HCT116 (cell line): Measurements from ENCODE around the gene F13A1. TPM values are rescaled to one million over a fixed set of nuclear protein-coding genes. Genes with fewer than 3 reads are reported as not detected.

Experiments used
- ATAC-seq: fragments of 200-7000 bp; cut with Tn5 transposase; 2 replicates; pipeline ENCODE4 v1.9.1; 2020; ENCODE audit warnings: mild to moderate bottlenecking, moderate library complexity
- BruUV-seq: library from RNA; stranded (reverse); fragments of 400-500 nt; replicated peaks from 2 replicates; lab custom pipeline; 2021; lab: Mats Ljungman, UMichigan
- CTCF ChIA-PET: fragments of 300-600 bp; sonication (Branson Sonifier 250); formaldehyde crosslinking; loops from one replicate; lab custom pipeline; 2021; ENCODE audit warnings: antibody characterized with exemption; lab: Charles Lee
- POLR2A ChIA-PET: fragments of 300-600, 350-600 bp; sonication (Branson Sonifier 250); formaldehyde crosslinking; loops from one replicate; lab custom pipeline; 2021; ENCODE audit warnings: antibody characterized with exemption; lab: Charles Lee
- RAD21 ChIA-PET, 2 experiments: fragments of 300-600 bp; sonication (Branson Sonifier 250); formaldehyde crosslinking; loops; one replicate each; lab custom pipeline; 2023; ENCODE audit warnings: low total read pairs in 2 of 2; ENCODE audit not compliant: uncharacterized antibody in 2 of 2, unreplicated experiment in 2 of 2, low non-redundant PET in 1 of 2; lab: Charles Lee
- DNase-seq: peaks from one replicate; pipeline ENCODE4 v3.0.0-alpha.2; 2010; ENCODE audit warnings: low read depth, low spot score
- H2AFZ ChIP-seq: fragments of 200-600 bp; shearing (Covaris generic), sonication (generic); 2 replicates; pipeline ENCODE4 v1.6.1; 2017; ENCODE audit warnings: low read depth, mixed run types, mixed read lengths, antibody characterized with exemption, low read length; ENCODE audit not compliant: poor library complexity, severe bottlenecking
- H3K27ac ChIP-seq: 2 replicates; pipeline ENCODE4 v1.5.1; 2012; ENCODE audit warnings: low read depth, low read length
- H3K27me3 ChIP-seq: fragments of 200-600 bp; sonication (generic); 2 replicates; pipeline ENCODE4 v1.6.1; 2016; ENCODE audit warnings: mixed run types, low read length, mixed read lengths; ENCODE audit not compliant: insufficient read depth
- H3K36me3 ChIP-seq, 2 experiments: fragments of 200-500 bp in 1 of 2; fragments of 200-600 bp in 1 of 2; sonication (Bioruptor generic) in 1 of 2; sonication (generic) in 1 of 2; 2 replicates each; pipeline versions ENCODE4 v1.5.1 to v1.6.1; 2014 to 2016; ENCODE audit warnings: low read length in 2 of 2, inconsistent platforms in 1 of 2, mixed read lengths in 1 of 2, mixed run types in 1 of 2; ENCODE audit not compliant: insufficient read depth in 2 of 2, control insufficient read depth in 1 of 2
- H3K4me1 ChIP-seq, 2 experiments: fragments of 200-600 bp in 1 of 2; sonication (generic) in 1 of 2; 2 replicates each; pipeline versions ENCODE4 v1.5.1 to v1.6.1; 2012 to 2017; ENCODE audit warnings: low read length in 2 of 2, inconsistent platforms in 1 of 2, mild to moderate bottlenecking in 1 of 2, mixed read lengths in 1 of 2, mixed run types in 1 of 2, moderate library complexity in 1 of 2; ENCODE audit not compliant: insufficient read depth in 2 of 2, control insufficient read depth in 1 of 2
- H3K4me2 ChIP-seq: fragments of 200-600 bp; sonication (generic); 2 replicates; pipeline ENCODE4 v1.6.1; 2017; ENCODE audit warnings: mixed run types, low read length, mixed read lengths
- H3K4me3 ChIP-seq, 2 experiments: fragments of 200-600 bp in 1 of 2; sonication (generic) in 1 of 2; replicated peaks in 1 of 2; 2 replicates each; pipeline ENCODE4 v1.5.1; 2011 to 2016; ENCODE audit warnings: low read length in 2 of 2, control low read depth in 1 of 2, low read depth in 1 of 2, mild to moderate bottlenecking in 1 of 2, mixed read lengths in 1 of 2, mixed run types in 1 of 2
- H3K79me2 ChIP-seq: fragments of 200-600 bp; sonication (generic); 2 replicates; pipeline ENCODE4 v1.6.1; 2017; ENCODE audit warnings: mild to moderate bottlenecking, mixed run types, low read length, moderate library complexity, mixed read lengths; ENCODE audit not compliant: insufficient read depth
- H3K9ac ChIP-seq: fragments of 200-600 bp; sonication (generic); 2 replicates; pipeline ENCODE4 v1.6.1; 2016; ENCODE audit warnings: low read length, mixed read lengths
- H3K9me2 ChIP-seq: fragments of 200-600 bp; sonication (generic), shearing (Covaris generic); 2 replicates; pipeline ENCODE4 v1.6.1; 2017; ENCODE audit warnings: mixed run types, mild to moderate bottlenecking, moderate library complexity; ENCODE audit not compliant: insufficient read depth
- H3K9me3 ChIP-seq, 2 experiments: fragments of 200-500 bp in 1 of 2; fragments of 200-600 bp in 1 of 2; sonication (Bioruptor generic) in 1 of 2; sonication (generic) in 1 of 2; 2 replicates each; pipeline ENCODE4 v1.6.1; 2014 to 2017; ENCODE audit warnings: low read length in 2 of 2, mixed read lengths in 2 of 2, inconsistent platforms in 1 of 2, low read depth in 1 of 2, mild to moderate bottlenecking in 1 of 2, mixed run types in 1 of 2, moderate library complexity in 1 of 2; ENCODE audit not compliant: control insufficient read depth in 1 of 2, insufficient read depth in 1 of 2
- H4K20me1 ChIP-seq: fragments of 200-600 bp; sonication (generic), shearing (Covaris generic); 2 replicates; pipeline ENCODE4 v1.6.1; 2017; ENCODE audit warnings: mixed run types, mild to moderate bottlenecking, moderate library complexity; ENCODE audit not compliant: insufficient read depth
- CTCF ChIP-seq, 3 experiments: fragments of 200-600 bp in 1 of 3; sonication (generic) in 1 of 3; IDR thresholded peaks in 2 of 3; conservative IDR thresholded peaks in 1 of 3; 2 replicates each; pipeline ENCODE4 v1.5.1; 2012 to 2017; ENCODE audit warnings: low read depth in 2 of 3, low read length in 2 of 3, antibody characterized with exemption in 1 of 3, borderline replicate concordance in 1 of 3, control low read depth in 1 of 3, mild to moderate bottlenecking in 1 of 3, mixed read lengths in 1 of 3, mixed run types in 1 of 3, moderate library complexity in 1 of 3; ENCODE audit not compliant: insufficient read depth in 1 of 3
- RAD21 ChIP-seq: IDR thresholded peaks from 2 replicates; pipeline ENCODE4 v1.6.1; 2012; ENCODE audit warnings: low read depth, mild to moderate bottlenecking
- REST ChIP-seq: IDR thresholded peaks from 2 replicates; pipeline ENCODE4 v1.6.1; 2012; ENCODE audit warnings: low read depth
- intact Hi-C: fragments of 100-400 bp; cut with micrococcal nuclease; formaldehyde crosslinking; loops from 2 replicates; pipeline ENCODE4 v1.10.0; 2022
- total RNA-seq: library from RNA; stranded (reverse); gene quantifications from one replicate; pipeline ENCODE4 v1.2.1, GENCODE V29; 2021; ENCODE audit not compliant: unreplicated experiment

Gene F13A1
- total RNA-seq, 1 experiment from 2014 or later: 0.34 TPM

- DNase-seq (peak; percentile 10), ATAC-seq (peak; percentile 64; the same call in 1 of the 2 replicates)
- Histone ChIP-seq H3K4me3 (no peak overlapping the region), H3K9me3 (no peaks in the 10 kb centered on the region), H4K20me1 (no peaks in the 10 kb centered on the region), H3K36me3 (no peaks in the 10 kb centered on the region), H3K27ac (no peak overlapping the region), H3K27me3 (peaks cover 17% of the 10 kb centered on the region), H3K79me2 (no peaks in the 10 kb centered on the region), H3K9me2 (no peaks in the 10 kb centered on the region), H3K4me1 (no peaks in the 10 kb centered on the region), H3K9ac (no peak overlapping the region), H2AFZ (no peak overlapping the region), H3K4me2 (no peak overlapping the region)
- CTCF ChIA-PET: interaction anchor here (1.2 to 1.7 kb wide), 4 partner anchors 12 to 661 kb away, joined by 3 to 4 read pairs (median 4); no protein-coding TSS in a partner anchor
- BruUV-seq: no TSS peak
- POLR2A ChIA-PET: no interaction called here
- intact Hi-C loops: loop anchor here (2.0 to 5.0 kb wide), 2 partner anchors 659 to 709 kb away; no protein-coding TSS in a partner anchor
- TF ChIP-seq REST: no peak
- TF ChIP-seq RAD21: peak; percentile 52
- peak; percentile 36 to 70 (median 51); a peak in 5 of 6 replicates for TF ChIP-seq CTCF (IDR thresholded peaks at IDR 0.05 in 2 of 3, conservative IDR thresholded peaks at IDR 0.05 in 1 of 3; ENCODE audit: borderline replicate concordance in 1 of 3, insufficient read depth in 1 of 3, low read depth in 2 of 3, low read length in 2 of 3)
- RAD21 ChIA-PET: no interaction called here
These were observed 188.9 kb downstream of the F13A1 start for GRCh38 chr6:6131492-6132109.
